Measurements from ENCODE around the gene CYB5B.

Gene CYB5B, protein sequence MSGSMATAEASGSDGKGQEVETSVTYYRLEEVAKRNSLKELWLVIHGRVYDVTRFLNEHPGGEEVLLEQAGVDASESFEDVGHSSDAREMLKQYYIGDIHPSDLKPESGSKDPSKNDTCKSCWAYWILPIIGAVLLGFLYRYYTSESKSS
- 64.7 to 106 reads per million in 2 experiments for total RNA-seq

DNA sequence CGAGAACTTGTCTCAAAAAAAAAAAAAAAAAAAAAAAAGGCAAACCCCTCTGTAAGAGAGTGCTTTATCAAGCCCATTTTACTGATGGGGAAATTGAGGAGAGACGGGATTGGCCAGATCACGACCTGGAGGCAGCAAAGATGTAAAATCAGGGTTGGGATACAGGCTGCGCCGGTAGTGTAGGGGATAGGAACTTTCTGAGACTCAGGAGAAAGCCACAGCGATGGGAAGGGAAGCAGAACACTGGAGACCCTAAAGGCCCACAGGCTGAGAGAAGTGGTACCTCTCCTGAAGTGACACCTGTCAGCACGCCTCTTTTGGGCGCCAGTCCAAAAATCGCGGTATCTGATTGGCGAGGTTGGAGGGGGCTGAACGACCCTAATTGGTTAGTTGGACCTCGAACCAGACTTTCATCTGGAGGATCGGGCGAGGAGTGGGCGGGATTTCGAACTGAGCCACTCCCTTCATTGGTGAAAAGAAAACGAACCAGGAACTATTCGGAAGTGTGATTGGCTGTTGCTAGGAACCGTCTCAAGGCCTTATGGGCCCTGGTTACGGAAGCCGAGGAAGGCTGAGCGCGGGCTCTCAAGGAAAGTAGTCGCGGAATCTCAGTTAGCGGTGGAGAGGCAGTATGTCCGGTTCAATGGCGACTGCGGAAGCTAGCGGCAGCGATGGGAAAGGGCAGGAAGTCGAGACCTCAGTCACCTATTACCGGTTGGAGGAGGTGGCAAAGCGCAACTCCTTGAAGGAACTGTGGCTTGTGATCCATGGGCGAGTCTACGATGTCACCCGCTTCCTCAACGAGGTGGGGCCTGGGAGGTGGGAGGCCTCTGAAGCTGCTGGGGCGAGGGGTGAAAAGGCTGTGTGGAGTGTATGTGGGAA, at the start of gene CYB5B:
Gene CYB5B (plus strand): TSS at position 567 of the 882 bp plus-strand sequence. CDS start 65 bp downstream, at position 632.
- peak; percentile 95 for DNase-seq (ENCODE audit: low read depth)

DNA sequence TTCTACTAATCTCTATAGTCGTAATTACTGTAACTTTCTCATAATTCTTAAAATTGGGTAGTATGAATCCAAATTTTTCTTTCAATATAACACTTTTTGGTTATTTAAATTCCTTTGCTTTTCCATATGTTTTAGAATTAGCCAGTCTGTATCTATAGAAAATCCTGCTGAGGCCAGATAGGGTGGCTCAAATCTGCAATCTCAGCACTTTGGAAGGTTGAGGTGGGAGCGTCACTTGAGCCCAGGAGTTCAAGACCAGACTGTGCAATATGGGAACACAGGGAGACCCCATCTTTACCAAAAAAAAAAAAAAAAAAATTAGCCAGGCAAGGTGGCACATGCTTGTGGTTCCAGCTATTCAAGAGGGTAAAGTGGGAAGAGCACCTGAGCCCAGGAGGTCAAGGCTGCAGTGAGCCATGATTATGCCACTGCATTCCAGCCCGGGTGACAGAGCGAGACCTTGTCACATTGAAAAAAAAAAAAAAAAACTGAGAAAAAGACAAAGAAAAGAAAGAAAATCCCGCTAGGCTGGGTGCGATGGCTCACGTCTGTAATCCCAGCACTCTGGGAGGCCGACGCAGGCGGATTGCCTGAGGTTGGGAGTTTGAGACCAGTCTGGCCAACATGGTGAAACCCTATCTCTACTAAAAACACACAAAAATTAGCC, 47.9 kb upstream of the CYB5B start:
- DNase-seq (ENCODE audit: low read depth), result no peak

DNA sequence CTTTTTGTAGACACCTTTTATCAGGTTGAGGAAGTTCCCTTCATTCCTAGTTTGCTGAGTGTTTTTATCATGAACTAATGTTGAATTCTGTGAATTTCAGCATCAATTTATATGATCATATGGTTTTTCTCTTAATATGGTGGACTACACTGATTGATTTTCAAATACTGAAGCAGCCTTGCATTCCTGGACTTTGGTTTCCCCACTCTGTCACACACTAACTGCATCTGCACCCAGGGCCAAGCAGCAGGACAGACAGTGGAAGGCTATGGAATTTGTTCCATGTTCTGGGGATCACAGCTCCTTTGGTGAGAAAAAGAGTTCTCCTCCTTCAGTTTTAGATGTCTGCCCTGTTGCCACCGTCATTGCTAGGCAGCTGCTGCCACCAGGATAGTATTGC, 46.4 kb upstream of the CYB5B start:
- DNase-seq (ENCODE audit: low read depth), result no peak

DNA sequence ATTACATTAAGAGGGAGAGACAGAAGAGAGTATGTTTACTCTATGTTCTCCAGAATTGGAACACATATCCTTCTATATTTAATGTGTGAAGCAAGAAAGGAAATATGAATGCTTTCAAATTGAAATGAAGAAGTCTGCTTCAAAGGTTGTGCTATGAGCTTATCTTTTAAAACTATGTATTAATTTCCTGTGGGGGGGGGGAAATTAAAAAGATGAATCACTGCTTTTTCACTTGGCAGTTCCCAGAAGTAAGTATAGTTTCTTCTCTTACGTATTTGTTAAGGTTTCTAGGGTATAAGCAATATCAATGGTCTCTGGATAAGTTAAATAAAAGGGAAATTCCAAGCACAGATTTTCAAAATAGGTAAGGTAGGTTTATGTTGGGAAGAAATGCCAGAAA, 45.7 kb upstream of the CYB5B start:
- no peak for DNase-seq (ENCODE audit: low read depth)

DNA sequence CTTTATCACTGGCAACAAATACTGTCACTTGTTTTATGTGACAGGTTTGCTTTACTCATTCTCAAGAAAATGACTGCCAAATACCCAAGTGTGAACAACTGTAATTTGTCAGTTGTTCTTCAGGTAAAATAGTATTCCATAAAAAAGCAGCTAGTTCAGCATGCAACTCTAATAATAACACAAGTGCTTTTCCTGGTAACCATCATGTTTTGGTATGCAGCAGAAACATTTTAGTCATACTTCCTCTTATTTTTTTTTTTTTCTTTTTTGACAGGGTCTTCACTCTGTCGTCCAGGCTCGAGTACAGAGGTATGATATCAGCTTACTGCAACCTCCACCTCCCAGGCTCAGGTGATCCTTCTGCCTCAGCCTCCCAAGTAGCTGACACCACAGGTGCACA, 43.2 kb upstream of the CYB5B start:
- DNase-seq (ENCODE audit: low read depth), result no peak

DNA sequence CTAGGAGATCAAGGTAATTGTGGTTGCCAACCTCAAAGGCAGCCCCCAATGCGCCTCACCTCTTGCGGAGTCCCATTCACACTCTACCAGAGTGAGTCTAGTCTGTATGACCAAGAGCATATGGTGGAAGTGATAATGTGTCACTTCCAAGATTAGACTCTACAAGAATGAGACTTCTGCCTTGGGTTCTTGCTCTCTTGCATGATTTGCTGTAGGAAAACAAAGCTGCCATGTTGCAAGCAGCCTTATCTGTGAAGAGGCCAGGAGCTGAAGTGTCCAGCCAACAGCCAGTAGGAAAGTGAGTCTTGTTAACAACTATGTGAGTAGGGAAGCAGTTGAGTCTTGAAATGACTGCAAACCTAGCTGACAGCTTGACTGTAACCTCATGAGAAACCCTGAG, 42.0 kb upstream of the CYB5B start:
- DNase-seq (ENCODE audit: low read depth), result no peak

DNA sequence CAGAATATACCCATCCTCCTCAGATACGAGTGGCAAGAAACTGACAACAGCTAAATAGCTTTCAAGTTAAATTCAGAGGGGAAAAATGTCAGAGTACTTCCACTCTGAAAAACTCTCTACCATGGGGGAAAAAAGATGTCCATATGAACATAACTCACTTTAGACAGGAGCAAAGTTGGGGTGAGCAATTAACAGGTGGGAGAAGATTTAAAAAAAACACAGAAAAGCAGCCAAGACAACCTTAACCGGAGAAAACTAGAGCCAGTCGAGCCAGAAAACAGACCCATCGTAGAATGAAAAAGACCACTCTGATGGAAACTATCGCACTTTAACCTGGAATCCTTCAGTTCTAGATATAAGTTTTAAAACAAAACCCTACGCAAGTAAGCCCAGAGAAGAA, 39.4 kb upstream of the CYB5B start:
- DNase-seq (ENCODE audit: low read depth), result no peak

DNA sequence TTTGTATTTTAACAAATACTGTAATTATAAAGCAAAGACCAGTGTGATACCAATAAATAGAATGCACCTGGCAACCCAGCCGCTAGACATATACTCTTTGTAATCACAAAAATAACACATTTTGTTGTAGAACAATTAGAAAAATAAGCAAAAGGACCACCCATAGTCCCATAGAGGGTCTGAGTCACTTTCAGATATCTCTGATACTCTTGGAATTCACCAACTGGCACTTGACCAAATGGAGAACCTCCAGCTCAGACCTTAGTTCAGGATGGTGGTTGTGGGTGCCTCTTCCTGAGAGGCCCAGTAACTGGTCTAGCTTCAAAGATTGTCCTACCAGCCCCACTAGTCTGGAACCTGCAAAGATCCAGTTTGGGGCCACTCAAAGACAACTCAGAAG, 37.8 kb upstream of the CYB5B start:
- DNase-seq (ENCODE audit: low read depth), result no peak

DNA sequence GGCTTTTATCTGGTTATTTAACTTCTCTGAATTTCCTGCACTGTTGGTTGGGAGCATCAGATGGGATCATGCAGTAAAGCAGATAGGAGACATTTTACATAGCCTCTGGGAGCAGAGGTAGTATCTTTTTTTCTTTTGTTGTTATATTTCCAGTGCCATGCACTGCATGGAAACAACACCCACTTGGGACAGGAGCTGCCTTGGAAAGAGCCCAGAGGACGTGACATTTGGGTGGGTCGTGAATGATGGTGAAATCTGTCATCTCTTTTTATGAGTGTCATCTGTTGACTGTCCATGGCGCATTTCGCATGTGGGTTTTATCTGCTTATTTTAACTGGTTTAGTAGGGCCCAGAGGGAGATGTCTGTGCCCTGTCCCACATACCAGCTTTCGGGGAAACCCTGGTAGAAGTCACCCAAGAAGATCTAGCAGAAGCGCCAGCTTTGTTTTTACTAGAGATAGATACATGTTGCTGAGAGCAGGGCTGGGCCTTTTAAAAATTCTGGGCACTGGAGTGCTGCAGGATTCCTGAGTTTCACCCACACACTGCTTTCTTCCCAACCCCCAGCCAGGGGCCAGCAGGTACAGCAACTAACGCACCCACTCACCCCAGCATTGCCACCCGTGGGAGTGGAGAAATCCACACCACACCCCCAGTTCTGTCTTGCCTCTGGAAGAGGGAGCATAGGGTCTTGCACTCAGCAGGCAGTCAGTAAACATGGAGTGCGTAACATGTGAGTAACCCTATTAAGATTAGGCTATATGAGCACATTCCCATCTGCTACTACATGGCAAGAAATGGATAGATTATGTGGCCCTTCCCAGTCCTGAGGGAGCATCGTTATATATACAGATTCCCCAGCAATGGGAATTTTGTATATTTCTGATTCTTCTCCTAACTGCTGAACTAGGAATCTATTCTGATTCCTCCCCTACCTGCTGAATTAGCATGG, 30.2 kb upstream of the CYB5B start:
- no peak for DNase-seq (ENCODE audit: low read depth)

DNA sequence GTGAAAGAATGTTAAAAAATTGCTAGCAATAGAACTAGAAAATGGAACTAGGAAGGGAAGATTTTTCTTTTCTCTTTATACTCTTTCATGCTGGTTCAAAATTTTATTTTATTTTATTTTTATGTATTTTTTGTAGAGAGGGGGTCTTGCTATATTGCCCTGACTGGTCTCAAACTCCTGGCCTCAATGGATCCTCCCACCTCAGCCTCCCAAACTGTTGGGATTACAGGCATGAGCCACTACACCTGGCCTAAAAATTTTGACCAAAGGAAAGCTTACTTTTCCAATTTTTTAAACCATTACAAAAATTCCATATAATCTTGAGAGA, 28.6 kb upstream of the CYB5B start:
- no peak for DNase-seq (ENCODE audit: low read depth)

DNA sequence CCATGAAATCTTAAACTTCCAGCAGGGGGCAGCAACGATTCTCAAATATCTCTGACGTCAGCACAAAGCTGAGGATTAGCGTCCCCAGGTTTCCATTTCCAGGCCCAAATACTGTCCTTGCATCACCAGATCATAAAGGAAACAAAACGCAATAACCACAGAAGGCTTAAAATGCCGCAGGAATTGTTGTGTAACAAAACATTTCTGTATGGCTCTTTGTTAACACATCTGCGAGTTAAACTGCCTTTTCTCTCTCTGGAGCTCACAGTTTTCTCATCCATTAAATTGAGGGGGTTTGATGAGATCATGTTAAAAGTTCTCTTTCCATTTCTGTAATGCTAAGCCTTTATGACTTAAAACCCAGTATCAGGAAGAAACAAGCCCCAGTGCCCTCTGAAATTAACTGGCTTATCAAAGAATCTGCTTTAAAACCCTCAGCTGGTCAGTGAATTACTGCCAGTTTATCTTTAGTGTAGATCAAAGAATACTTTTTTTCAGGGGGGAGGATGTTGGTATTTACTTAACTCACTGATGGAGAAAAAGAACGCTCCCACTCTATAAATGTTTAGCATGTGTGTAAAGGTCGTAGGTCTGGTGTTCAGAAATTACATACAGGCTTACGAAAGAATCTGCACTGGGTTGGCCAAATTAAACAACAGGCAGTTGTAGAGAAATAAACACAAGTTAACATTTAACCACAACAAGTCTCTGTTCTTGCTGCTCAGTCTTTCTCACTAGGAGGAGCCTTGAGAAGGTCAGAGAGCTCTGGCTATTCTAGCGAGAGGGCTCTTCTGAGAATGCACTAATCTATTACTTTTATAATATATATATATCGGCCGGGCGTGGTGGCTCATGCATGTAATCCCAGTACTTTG, 28.0 kb upstream of the CYB5B start:
- peak; percentile 53 for DNase-seq (ENCODE audit: low read depth)

DNA sequence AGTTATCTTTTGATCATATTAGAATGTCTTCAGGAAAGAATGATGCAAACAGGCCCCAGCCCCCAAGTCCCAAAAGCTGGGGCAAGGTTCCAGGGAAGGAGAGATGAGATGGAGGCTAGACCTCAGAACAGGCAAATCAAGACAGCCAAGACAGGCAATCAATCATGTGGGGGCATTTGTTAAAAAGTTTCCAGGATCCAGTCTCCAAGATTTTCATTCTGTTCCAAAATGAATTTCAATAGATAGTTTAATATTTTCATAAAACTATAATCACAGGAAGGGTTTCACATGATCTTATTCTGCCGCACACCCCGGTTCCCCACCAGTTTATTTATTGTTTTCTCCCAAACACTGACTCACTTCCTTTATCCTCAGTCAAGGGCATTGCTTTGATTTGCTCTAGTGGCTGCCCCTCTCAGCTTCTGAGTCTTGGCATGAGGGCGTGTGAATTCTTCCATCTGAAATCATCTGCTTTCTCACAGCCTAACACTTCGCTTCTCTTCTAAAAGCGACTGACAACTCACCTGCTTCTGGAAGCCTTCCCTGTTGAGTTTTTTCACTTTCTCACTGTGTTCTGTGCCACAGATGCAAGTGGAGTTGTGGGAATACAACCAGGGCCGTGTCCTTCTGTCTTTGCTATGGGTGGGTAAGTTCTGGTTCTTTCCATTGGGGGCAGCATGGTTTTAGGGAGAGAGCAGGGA, 26.4 kb upstream of the CYB5B start:
- no peak for DNase-seq (ENCODE audit: low read depth)

DNA sequence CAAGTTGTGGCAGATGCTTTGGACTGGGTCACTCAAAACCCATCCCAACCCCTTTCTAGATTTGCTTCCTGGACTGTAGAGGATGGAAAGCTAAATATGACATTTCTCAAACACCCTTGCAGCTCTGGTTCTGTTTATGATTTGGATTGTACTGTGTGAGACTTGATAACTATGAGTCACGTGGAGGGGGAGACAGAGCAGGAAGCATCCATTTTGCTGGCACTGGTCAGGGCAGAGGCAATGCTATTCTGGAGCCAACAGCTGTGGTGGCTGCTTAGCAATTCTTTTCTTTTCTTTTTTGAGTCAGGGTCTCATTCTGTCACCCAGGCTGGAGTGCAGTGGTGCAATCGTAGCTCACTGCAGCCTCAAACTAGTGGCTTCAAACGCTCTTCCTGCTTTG, 25.1 kb upstream of the CYB5B start:
- DNase-seq (ENCODE audit: low read depth), result no peak

DNA sequence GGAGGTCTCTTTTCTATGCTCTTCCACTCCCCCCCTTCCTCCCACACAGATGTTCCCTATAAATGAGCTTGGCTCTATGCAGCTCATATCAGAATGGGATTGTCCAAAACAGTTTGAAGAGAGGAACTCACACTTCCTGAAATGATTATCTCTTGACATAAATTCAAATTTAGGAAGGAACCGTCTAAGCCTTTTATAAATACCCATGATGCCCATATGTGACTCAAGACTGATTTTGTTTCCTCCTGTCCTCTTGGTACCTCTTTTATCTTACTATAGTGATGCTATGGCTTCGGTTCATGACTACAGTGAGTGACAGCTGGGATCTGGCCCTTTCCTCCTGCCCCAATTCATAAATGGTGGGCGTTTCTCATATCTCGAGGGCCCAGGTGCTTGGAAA, 22.0 kb upstream of the CYB5B start:
- no peak for DNase-seq (ENCODE audit: low read depth)

DNA sequence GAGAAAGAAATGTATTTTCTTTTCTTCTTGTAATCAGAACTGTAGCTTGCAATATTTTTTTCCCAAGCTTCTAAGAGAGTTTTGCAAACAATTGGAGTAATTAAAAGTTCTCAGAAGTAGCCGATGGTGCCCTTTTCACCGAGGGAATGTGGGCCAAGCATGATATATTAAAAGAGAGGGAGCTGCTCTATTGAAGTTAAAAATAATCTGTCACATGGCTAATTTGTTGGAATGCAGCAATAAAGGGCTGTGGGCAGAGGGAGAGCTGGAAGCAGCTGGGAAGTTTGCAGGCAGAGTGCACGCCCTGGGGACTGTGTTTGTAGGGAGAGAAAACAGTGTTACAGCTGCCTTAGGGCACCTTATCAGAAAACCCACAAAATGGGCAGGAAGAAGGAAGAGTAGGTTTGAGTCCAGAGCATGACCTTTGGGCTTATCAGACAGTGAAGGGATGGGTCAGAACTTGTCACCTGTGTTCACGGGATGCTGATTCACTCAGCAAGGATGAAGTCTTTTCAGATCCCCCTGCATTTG, 20.1 kb upstream of the CYB5B start:
- no peak for DNase-seq (ENCODE audit: low read depth)

DNA sequence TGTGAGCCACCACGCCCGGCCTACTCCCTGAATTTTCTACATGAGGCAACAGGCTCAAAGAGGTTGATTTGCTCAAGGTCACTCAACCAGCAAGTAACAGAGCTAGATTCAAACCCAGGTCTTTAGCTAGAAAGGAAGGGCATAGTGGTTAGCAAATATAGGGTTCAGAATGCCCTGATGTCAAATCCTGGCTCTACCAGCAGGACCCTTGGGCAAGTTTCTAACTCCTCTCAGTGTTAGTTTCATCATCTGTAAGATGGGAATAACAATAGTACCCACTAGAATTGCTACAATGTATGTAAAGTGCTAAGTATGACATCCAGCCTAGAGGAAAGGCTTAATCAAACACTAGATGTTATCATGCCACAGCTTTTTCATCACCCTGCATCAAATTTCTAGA, 19.1 kb upstream of the CYB5B start:
- no peak for DNase-seq (ENCODE audit: low read depth)

DNA sequence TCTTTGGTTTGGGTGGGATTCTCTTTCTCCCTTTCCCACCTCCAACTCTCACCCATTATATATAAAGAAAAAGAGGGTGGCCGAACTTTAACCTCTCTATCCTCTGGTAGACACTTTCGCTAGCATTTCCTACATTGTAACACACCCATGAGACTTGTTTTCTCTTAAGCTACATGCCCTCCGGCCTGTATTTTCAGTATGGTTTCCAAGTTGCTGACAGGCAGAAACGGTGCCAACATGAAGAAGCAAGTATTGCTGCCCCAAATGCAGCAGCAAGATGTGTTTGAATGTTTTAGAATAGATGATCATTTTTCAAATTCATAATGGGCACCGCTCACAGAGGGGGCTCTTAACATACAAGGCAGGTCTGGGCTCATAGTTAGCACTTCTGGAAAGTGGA, 18.7 kb upstream of the CYB5B start:
- no peak for DNase-seq (ENCODE audit: low read depth)

DNA sequence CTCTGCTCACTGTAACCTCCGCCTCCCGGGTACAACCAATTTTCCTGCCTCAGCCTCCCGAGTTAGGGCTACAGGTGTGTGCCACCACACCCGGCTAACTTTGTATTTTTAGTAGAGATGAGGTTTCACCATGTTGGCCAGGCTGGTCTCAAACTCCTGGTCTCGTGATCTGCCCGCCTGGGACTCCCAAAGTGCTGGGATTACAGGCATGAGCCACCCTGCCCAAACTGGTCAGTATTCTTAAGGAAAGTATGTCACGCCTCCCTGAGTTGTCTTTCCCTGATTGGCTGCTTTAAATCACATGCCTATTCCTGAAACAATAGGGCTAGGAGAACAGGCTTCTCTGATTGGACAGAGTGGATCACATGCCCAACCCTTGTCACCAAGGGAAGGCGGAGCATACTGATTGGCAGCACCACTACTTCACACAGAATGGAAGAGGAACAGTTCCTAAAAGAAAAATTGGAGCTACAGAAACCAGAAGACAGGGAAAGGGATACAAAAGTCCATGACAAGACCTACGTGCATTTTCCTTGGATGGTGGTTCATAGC, 17.6 kb upstream of the CYB5B start:
- DNase-seq (ENCODE audit: low read depth), result no peak

DNA sequence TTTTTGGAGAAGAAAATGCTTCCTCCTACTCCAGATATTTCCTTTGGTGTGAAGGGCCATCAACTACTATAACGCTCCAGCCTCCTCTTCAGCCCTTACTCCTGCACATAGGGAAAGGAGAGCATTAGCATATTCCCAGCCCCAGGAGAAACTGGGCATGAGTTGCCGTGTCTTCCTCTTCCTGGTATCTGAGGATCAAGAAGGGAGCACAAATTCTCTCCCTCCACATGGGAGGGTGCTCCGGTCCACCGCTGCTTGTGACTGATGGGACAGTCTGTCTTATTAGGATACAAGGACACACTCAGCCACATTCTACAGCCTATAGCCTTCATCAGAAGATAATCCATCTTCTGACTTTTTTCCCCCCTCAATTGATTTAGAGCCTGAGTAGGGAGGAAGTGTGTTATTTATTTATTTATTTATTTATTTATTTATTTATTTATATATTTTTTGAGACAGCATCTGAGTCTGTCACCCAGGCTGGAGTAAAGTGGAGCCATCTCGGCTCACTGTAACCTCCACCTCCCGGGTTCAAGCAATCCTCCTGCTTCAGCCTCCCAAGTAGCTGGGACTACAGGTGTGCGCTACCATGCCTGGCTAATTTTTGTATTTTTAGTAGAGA, 16.6 kb upstream of the CYB5B start:
- no peak for DNase-seq (ENCODE audit: low read depth)

Data from T follicular helper cell (primary cell).